Caco-2 (cell line): Measurements from ENCODE around the gene ZNF771. TPM values are rescaled to one million over a fixed set of nuclear protein-coding genes. Genes with fewer than 3 reads are reported as not detected.

Experiments
- BruUV-seq: library from RNA; stranded (reverse); fragments of 400-500 nt; replicated peaks from 2 replicates; lab custom pipeline; 2021; lab: Mats Ljungman, UMichigan
- CTCF ChIA-PET: fragments of 300-600 bp; sonication (Branson Sonifier 250); formaldehyde crosslinking; loops from one replicate; lab custom pipeline; 2022; ENCODE audit warnings: antibody characterized with exemption; lab: Charles Lee
- POLR2A ChIA-PET: fragments of 300-600 bp; sonication (Branson Sonifier 250); formaldehyde crosslinking; loops from one replicate; lab custom pipeline; 2022; ENCODE audit warnings: antibody characterized with exemption; lab: Charles Lee
- DNase-seq, 2 experiments: peaks; one replicate each; pipeline versions ENCODE4 v3.0.0 to v3.0.0-alpha.2; 2020 to 2022
- H3K27me3 ChIP-seq: replicated peaks from 2 replicates; pipeline ENCODE4 v1.6.0; 2011; ENCODE audit warnings: low read length; ENCODE audit not compliant: control insufficient read depth, insufficient read depth
- H3K36me3 ChIP-seq: 2 replicates; pipeline ENCODE4 v1.5.1; 2011; ENCODE audit warnings: low read length; ENCODE audit not compliant: control insufficient read depth, insufficient read depth
- H3K4me1 ChIP-seq: fragments of 250-450 bp; sonication (Bioruptor Pico); 2 replicates; pipeline ENCODE4 v1.5.1; 2020; ENCODE audit warnings: mild to moderate bottlenecking
- H3K4me3 ChIP-seq: 2 replicates; pipeline ENCODE4 v1.5.1; 2011; ENCODE audit warnings: low read depth, mild to moderate bottlenecking, control low read depth, low read length
- H3K9me3 ChIP-seq: fragments of 250-450 bp; sonication (Bioruptor Pico); 2 replicates; pipeline ENCODE4 v1.5.1; 2020; ENCODE audit warnings: mild to moderate bottlenecking, moderate library complexity
- H3K27ac Mint-ChIP-seq: one replicate; pipeline ENCODE4 v1.8.0; 2022; ENCODE audit warnings: mixed read lengths; ENCODE audit not compliant: unreplicated experiment
- H3K27me3 Mint-ChIP-seq: one replicate; pipeline ENCODE4 v1.8.0; 2022; ENCODE audit warnings: mixed read lengths; ENCODE audit not compliant: insufficient read depth, unreplicated experiment
- H3K36me3 Mint-ChIP-seq: one replicate; pipeline ENCODE4 v1.8.0; 2022; ENCODE audit warnings: mild to moderate bottlenecking, mixed read lengths; ENCODE audit not compliant: insufficient read depth, unreplicated experiment
- H3K4me1 Mint-ChIP-seq: one replicate; pipeline ENCODE4 v1.8.0; 2022; ENCODE audit warnings: low read depth, mixed read lengths; ENCODE audit not compliant: unreplicated experiment
- H3K4me3 Mint-ChIP-seq: one replicate; pipeline ENCODE4 v1.8.0; 2022; ENCODE audit warnings: mild to moderate bottlenecking, moderate library complexity, mixed read lengths; ENCODE audit not compliant: unreplicated experiment
- H3K9me3 Mint-ChIP-seq: one replicate; pipeline ENCODE4 v1.8.0; 2022; ENCODE audit warnings: mixed read lengths; ENCODE audit not compliant: unreplicated experiment
- intact Hi-C: fragments of 100-400 bp; cut with micrococcal nuclease; formaldehyde crosslinking; loops from one replicate; pipeline ENCODE4 v1.10.0; 2022; ENCODE audit not compliant: unreplicated experiment
- total RNA-seq: library from RNA; stranded (reverse); gene quantifications from 2 replicates; pipeline ENCODE4 v1.2.3, GENCODE V29; 2022
- TF ChIP-seq, protein P1 (sequence below), 2 experiments: fragments of 200-600 bp in 1 of 2; IDR thresholded peaks; 1 replicate in 1 of 2; 2 replicates in 1 of 2; pipeline versions ENCODE4 v1.5.1 to v1.8.0; 2011 to 2022; ENCODE audit warnings: antibody characterized with exemption in 1 of 2, control low read depth in 1 of 2, inconsistent platforms in 1 of 2, low read depth in 1 of 2, low read length in 1 of 2, mild to moderate bottlenecking in 1 of 2, moderate library complexity in 1 of 2; ENCODE audit not compliant: insufficient read depth in 1 of 2, severe bottlenecking in 1 of 2, unreplicated experiment in 1 of 2

The ZNF771 gene
- total RNA-seq, 1 experiment from 2014 or later: 5.8 TPM

DNA sequence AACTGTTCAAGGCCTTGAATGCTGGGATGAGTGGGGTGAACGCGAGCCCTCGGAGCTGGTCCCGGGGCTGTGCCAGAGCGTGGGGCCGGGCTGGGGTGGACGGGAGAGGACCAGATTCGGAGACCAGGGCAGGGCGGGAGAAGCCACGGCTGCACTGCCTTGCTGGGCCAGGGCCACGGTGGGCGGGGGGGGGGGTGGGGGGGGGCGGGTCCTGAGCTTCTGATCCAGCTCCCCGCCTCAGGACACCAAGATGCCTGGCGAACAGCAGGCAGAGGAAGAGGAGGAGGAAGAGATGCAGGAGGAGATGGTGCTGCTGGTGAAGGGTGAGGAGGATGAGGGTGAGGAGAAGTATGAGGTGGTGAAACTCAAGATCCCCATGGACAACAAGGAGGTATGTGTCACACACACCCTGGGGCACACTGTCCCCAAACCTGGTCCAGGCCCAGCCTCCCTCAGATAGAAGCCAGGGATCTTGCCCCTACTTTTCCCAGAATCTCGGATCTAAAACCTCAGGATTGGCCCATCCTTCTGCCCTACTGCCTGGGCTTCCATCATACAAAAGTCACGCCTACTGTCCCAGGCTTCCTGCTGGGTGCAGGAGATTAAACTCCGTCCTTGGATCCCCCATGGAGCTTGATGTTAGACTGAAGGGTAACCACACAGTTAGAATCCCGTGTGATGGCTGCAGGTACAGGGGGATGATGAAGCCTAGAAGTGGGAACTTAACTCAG is 563 bp downstream of the ZNF771 start:
- TSS peak; percentile 53 for BruUV-seq
- intact Hi-C loops: loop anchor here (5.0 to 10.0 kb wide), 2 partner anchors 51 to 343 kb away; partner anchors contain the start of genes ALDOA and CD2BP2
- TF ChIP-seq, protein P1, sequence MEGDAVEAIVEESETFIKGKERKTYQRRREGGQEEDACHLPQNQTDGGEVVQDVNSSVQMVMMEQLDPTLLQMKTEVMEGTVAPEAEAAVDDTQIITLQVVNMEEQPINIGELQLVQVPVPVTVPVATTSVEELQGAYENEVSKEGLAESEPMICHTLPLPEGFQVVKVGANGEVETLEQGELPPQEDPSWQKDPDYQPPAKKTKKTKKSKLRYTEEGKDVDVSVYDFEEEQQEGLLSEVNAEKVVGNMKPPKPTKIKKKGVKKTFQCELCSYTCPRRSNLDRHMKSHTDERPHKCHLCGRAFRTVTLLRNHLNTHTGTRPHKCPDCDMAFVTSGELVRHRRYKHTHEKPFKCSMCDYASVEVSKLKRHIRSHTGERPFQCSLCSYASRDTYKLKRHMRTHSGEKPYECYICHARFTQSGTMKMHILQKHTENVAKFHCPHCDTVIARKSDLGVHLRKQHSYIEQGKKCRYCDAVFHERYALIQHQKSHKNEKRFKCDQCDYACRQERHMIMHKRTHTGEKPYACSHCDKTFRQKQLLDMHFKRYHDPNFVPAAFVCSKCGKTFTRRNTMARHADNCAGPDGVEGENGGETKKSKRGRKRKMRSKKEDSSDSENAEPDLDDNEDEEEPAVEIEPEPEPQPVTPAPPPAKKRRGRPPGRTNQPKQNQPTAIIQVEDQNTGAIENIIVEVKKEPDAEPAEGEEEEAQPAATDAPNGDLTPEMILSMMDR (IDR thresholded peaks at IDR 0.05; ENCODE audit: insufficient read depth in 1 of 2, low read depth in 1 of 2, low read length in 1 of 2, severe bottlenecking in 1 of 2, unreplicated experiment in 1 of 2): no peak
- H3K27me3 Mint-ChIP-seq: no peaks in the 10 kb centered on the region
- CTCF ChIA-PET: interaction anchor here (1.0 to 2.3 kb wide), 6 partner anchors 8 to 44 kb away, joined by 3 to 14 read pairs (median 8); partner anchors contain the start of genes DCTPP1, TBC1D10B and ZNF48
- Histone ChIP-seq H3K9me3 (no peaks in the 10 kb centered on the region), H3K27me3 (no peaks in the 10 kb centered on the region), H3K4me1 (peaks cover 14% of the 10 kb centered on the region), H3K4me3 (peak overlapping the region; percentile 87), H3K36me3 (no peaks in the 10 kb centered on the region; the same call in 1 of the 2 replicates)
- peak overlapping the region; percentile 87 for H3K4me3 Mint-ChIP-seq
- peaks cover 5% of the 10 kb centered on the region for H3K4me1 Mint-ChIP-seq
- H3K9me3 Mint-ChIP-seq: no peaks in the 10 kb centered on the region
- POLR2A ChIA-PET: interaction anchor here (0.6 to 2.3 kb wide), 7 partner anchors 10 to 55 kb away, joined by 3 to 15 read pairs (median 5); partner anchors contain the start of genes DCTPP1, TBC1D10B and ZNF48
- peaks cover 7% of the 10 kb centered on the region for H3K36me3 Mint-ChIP-seq
- DNase-seq: no peak
- no peak overlapping the region for H3K27ac Mint-ChIP-seq

DNA sequence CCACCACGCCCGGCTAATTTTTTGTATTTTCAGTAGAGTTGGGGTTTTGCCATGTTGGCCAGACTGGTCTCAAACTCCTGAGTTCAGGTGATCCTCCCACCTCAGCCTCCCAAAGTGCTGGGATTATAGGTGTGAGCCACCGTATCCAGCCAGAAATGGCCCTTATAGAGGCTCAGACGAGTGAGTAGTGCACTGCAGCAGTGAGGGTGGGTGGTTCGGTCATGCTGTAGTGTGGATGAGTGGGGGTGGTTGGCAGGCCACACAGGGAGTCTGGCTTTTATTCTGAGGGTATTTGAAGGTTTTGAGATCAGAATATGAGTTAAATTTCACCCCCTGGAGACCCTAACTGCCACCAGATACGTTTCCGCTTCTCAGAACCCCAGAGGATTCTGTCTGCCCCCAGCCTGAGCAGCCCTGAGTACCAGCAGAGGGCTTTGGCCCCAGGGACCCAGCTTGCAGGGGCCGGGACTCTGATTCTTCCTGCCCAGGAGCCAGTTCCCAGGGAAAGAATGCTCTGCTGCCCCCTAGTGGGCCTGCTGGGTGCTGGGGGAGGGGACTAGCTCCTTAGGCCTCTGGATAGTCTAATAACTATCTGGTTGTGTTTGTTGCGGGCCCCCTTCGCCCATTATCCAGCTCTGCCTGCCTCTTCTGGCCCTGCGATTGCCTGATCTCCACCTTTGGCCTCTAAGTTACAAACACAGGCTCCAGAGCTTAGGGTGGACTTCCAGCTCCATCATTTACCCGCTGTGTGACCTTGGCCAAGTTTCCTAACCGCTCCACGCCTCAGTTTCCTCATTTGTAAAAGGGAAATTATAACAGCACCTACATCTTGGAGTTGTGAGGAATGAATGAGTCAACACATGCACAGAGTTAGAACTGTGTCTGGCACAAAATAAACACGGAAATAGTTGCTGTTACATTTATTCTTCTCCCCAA is 2.0 kb downstream of the ZNF771 start:
- Mint-ChIP-seq H3K9me3 (no peaks in the 10 kb centered on the region), H3K4me3 (no peak overlapping the region), H3K36me3 (peaks cover 12% of the 10 kb centered on the region), H3K4me1 (no peaks in the 10 kb centered on the region), H3K27ac (no peak overlapping the region), H3K27me3 (no peaks in the 10 kb centered on the region)
- no TSS peak for BruUV-seq
- Histone ChIP-seq H3K27me3 (no peaks in the 10 kb centered on the region), H3K36me3 (no peaks in the 10 kb centered on the region; the same call in 1 of the 2 replicates), H3K9me3 (no peaks in the 10 kb centered on the region), H3K4me3 (no peak overlapping the region), H3K4me1 (peaks cover 14% of the 10 kb centered on the region)
- intact Hi-C loops: loop anchor here (1.0 to 10.0 kb wide), 4 partner anchors 14 to 345 kb away; partner anchors contain the start of genes ALDOA, CD2BP2 and ZNF48
- TF ChIP-seq, protein P1 (IDR thresholded peaks at IDR 0.05; ENCODE audit: insufficient read depth in 1 of 2, low read depth in 1 of 2, low read length in 1 of 2, severe bottlenecking in 1 of 2, unreplicated experiment in 1 of 2): peak; percentile 90 to 95
- peak; percentile 89 to 93 for DNase-seq
- CTCF ChIA-PET: interaction anchor here (0.6 to 1.5 kb wide), 19 partner anchors 9 to 318 kb away, joined by 3 to 32 read pairs (median 4); partner anchors contain the start of genes CD2BP2, DCTPP1, GDPD3 and PRR14
- POLR2A ChIA-PET: interaction anchor here (0.5 to 1.5 kb wide), 5 partner anchors 8 to 314 kb away, joined by 3 to 7 read pairs (median 3); partner anchors contain the start of genes YPEL3 and ZNF48
